Mucosa of rectum (tissue), 2 donors: ENCODE results near the gene FHAD1.
A peak's percentile ranks its signal among the peaks of the same experiment; 100 is the strongest.

Experiments used
- H3K27ac ChIP-seq, 2 donors: one replicate each; pipeline ENCODE4 v1.7.0; 2013; ENCODE audit warnings: inconsistent platforms in 2 of 2, low read depth in 2 of 2, low read length in 2 of 2
- H3K27me3 ChIP-seq, 2 donors: one replicate each; pipeline ENCODE4 v1.7.0; 2013; ENCODE audit warnings: low read length in 2 of 2; ENCODE audit not compliant: control insufficient read depth in 2 of 2, insufficient read depth in 2 of 2
- H3K36me3 ChIP-seq, 2 donors: one replicate each; pipeline ENCODE4 v1.7.0; 2013; ENCODE audit warnings: low read length in 2 of 2; ENCODE audit not compliant: control insufficient read depth in 2 of 2, insufficient read depth in 2 of 2
- H3K4me1 ChIP-seq, 2 donors: one replicate each; pipeline ENCODE4 v1.7.0; 2013; ENCODE audit warnings: low read length in 2 of 2, mild to moderate bottlenecking in 1 of 2; ENCODE audit not compliant: control insufficient read depth in 2 of 2, insufficient read depth in 2 of 2
- H3K4me3 ChIP-seq, 2 donors: one replicate each; pipeline ENCODE4 v1.7.0; 2013; ENCODE audit warnings: low read length in 2 of 2
- H3K9ac ChIP-seq, 2 donors: one replicate each; pipeline ENCODE4 v1.7.0; 2013; ENCODE audit warnings: low read length in 2 of 2, low read depth in 1 of 2, mild to moderate bottlenecking in 1 of 2
- H3K9me3 ChIP-seq, 2 donors: one replicate each; pipeline ENCODE4 v1.7.0; 2013; ENCODE audit warnings: low read length in 2 of 2; ENCODE audit not compliant: control insufficient read depth in 2 of 2
- donor health status: healthy.
- donor health status: Normal muscosa, but diverticular disease.

FHAD1 gene

DNA sequence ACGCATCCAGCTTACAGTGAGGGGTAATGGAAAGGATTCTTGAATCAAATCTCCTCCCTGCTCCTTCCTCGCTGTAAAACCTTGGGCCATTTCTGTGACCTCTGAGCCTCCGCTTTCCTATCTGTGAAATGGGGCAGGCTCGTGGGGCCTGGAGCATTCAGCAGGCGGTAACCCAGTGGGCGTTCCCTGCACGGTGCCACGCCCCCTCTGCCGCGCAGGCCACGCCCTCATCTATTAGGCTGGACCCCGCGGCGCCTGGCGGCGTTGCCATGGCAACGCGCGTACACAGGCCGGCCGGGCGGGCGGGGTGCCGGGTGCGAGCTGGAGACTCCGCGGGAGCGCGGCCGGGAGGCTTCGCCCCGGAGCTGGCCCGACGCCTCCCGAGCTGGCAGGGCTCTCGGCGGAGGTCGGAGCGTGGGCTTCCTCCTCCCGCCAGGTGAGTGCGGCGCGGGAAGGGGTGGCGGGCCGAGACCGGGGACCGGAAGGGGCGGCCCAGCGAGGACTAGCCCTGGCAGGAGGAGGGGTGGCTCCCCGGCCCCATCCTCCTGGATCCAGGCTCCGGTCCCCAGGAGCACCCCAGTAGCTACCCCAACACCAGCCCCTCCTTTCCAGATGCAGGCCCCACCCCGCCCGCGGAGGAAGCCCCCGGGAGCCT lies at the start of gene FHAD1:
TSS of gene FHAD1 (plus strand) at position 264 of the 655 bp plus-strand sequence. CDS start 4,562 bp downstream, outside the sequence.
- Histone ChIP-seq H3K9ac (peak within 1 kb of the TSS in 1 of 2 donors; percentile 44), H3K27ac (peak within 1 kb of the TSS in 1 of 2 donors; percentile 48), H3K4me1 (peaks cover 3 to 6% of the 10 kb centered on the region in 2 donors)

DNA sequence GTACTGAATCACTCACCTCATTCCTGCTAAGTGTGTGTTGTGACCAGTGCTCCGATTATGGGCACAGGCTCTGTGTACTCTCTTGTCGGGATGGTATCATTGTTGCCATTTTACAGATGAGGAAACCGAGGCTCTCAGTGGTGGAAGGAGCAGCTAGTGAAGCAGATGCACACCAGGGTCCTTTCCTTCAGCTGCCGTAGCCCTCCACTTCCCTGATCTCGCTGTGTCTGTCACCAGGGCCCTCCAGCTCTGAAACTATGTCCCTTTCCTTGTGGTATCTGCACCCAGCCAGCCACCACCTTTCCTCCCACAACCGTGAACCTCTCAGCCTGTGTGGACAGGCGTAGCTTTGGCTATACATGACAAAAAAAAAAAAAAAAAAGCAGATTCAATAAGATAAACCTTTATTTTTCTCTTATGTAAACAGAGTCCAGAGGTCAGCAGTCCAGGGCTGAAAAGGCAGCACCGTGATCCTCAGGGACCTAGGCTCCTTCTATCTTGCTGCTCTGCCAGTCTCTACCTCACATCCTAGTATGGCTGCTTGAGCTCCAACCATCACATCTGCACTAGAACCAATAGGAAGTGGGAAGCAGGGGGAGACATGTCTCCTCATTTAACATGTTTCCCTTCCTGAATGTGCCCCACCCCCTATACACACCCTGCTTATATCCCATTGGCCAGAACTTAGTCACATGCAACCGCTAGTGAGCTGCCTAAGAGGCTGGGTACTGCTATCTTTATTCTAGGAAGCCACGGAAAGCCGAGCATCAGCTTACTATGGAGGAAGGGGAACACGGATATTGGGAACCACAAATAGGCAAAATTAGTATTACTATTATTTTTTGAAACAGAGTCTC lies 49.2 kb upstream of the FHAD1 start:
- Histone ChIP-seq H3K9me3 (no peaks in the 10 kb centered on the region), H3K27me3 (no peaks in the 10 kb centered on the region), H3K4me1 (peaks cover 40 to 57% of the 10 kb centered on the region in 2 donors), H3K36me3 (no peaks in the 10 kb centered on the region), H3K27ac (peak overlapping the region; percentile 39 to 80), H3K4me3 (peak overlapping the region; percentile 15 to 46), H3K9ac (peak overlapping the region in 1 of 2 donors; percentile 23)

More for the DNA sequence above, at the start of gene FHAD1:
- Histone ChIP-seq H3K36me3 (no peaks in the 10 kb centered on the region), H3K27me3 (peaks cover 0 to 2% of the 10 kb centered on the region in 2 donors), H3K4me3 (peak within 1 kb of the TSS; percentile 47 to 57), H3K9me3 (no peaks in the 10 kb centered on the region)

DNA sequence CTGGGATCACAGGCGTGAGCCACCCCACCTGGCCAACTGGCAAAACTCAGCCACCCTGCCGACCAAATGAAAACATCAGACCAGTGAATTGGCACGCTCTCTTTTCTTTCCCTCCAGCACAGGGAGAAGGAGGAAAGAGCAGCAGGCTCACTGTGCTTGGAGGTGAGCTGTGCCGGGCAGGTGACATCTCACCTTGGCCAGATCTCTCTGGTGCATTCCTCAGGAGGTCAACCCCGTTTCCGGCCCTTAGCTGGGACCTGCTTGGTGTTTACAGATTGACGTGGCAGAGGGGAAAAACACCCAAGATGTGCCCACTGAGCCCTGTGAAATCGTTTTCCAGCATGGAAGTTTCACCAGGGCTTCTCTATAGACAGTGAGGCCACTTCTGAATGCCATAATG lies 48.3 kb upstream of the FHAD1 start:
- Histone ChIP-seq H3K4me3 (no peak overlapping the region), H3K36me3 (no peaks in the 10 kb centered on the region), H3K9me3 (no peaks in the 10 kb centered on the region), H3K9ac (no peak overlapping the region), H3K4me1 (peaks cover 43 to 60% of the 10 kb centered on the region in 2 donors), H3K27me3 (no peaks in the 10 kb centered on the region), H3K27ac (no peak overlapping the region)

DNA sequence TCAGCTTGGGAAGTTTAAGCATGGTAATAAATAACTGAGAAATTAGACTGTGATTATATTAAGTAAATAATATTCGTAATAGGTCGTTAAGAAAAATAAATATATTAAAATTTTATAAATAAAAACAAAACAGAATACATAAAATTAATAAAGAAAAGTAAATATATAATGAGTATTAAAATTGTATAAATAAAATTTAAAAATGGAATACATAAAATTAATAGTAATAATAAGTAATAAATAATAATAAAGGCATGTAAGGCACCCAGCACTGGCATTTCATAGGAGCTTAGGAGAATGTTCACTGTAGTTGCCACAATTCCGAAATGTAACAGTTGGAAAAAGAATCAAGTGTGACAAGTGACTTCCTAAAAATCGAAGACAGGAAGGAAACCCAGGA lies 45.8 kb upstream of the FHAD1 start:
- Histone ChIP-seq H3K27me3 (no peaks in the 10 kb centered on the region), H3K27ac (peak overlapping the region; percentile 91 to 92), H3K4me1 (peaks cover 42 to 57% of the 10 kb centered on the region in 2 donors), H3K4me3 (peak overlapping the region in 1 of 2 donors; percentile 33), H3K36me3 (no peaks in the 10 kb centered on the region), H3K9ac (peak overlapping the region; percentile 36 to 50), H3K9me3 (no peaks in the 10 kb centered on the region)

DNA sequence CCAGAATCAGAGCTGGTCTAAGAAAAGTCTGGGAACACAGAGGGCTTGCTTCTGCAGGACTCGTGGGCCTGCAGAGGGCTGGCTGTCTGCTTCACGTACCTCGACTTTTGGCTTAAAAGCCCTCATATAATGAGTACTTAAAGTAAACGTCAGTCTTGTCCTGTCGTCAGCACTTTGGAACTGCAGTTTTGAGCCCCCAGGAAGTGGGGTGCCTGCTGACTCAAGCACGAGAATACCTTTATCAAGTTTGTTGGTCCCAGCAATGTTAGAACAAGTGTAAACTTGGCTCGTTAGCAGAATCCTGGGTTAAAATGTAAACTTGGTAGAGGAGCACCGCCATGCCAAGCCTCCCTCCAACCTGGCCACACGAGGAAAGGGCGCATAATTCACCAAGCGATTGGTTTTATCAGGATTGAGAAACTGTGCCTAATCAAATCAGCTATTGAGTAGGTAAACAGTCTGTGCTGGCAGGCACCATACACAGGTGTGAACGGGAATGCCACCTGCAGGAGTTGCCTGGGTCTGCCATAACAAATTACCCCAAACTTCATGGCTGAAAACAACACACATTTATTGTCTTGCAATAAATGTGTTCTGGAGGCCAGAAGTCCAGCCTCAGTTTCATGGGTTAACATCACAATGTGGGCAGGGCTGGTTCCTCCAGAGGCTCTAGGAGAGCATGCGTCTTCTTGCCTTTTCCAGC lies 45.0 kb upstream of the FHAD1 start:
- peaks cover 35 to 52% of the 10 kb centered on the region in 2 donors for H3K4me1 ChIP-seq
- no peaks in the 10 kb centered on the region for H3K9me3 ChIP-seq
- H3K9ac ChIP-seq, result peak overlapping the region; percentile 36 to 50
- H3K27ac ChIP-seq, result peak overlapping the region; percentile 69 to 81
- H3K4me3 ChIP-seq, result peak overlapping the region; percentile 19 to 21
- no peaks in the 10 kb centered on the region for H3K27me3 ChIP-seq
- no peaks in the 10 kb centered on the region for H3K36me3 ChIP-seq

DNA sequence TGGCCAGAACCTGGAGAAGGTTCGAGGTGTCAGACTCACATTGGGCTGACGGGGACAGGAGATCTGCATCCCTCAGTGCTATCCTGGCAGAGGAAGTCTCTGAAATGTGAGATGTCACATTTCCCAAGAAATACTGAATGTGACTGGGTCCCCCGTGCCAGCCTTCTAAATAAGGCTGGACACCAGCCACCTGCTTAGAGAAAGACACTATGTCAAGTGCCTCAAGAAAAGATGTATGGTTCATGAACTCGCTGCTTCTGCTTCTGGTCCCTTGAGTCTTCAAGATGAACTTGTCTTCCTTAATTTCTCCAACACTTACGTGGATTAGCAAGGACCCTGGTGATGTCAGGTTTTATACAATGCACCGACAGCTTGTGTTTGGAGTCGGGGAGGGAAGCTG lies 42.1 kb upstream of the FHAD1 start:
- no peak overlapping the region for H3K27ac ChIP-seq
- peaks cover 22 to 30% of the 10 kb centered on the region in 2 donors for H3K4me1 ChIP-seq
- H3K9me3 ChIP-seq, result no peaks in the 10 kb centered on the region
- no peak overlapping the region for H3K9ac ChIP-seq
- H3K4me3 ChIP-seq, result no peak overlapping the region
- H3K27me3 ChIP-seq, result no peaks in the 10 kb centered on the region
- H3K36me3 ChIP-seq, result no peaks in the 10 kb centered on the region

DNA sequence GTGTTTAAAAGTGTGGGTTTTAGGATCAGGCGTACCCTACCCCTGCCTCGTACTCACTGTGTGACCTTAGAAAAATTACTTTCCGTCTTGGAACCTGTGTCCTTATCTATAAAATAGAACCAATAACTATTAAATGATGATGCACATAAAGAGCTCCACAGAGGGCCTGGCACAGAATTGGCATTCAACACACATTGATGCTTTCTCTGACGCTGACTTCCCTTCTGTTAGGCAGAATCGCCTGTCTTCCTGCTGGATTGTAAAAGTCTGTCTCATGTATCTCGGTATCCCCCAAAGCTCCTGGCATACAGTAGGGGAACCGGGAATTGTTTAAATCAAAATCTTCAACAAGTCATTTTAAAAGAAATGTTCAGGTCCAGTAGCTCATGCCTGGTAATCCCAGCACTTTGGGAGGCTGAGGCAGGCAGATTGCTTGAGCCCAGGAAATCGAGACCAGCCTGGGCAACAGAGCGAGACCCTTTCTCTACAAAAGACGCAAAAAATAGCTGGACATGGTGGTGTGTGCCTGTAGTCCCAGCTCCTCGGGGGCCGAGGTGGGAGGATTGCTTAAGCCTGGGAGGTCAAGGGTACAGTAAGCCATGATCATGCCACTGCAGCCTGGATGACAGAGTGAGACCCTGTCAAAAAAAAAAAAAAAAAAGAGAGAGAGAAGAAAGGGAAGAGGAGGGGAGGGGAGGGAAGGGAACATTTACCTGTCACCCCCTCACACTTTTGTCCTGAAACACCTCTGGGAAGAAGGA lies 41.3 kb upstream of the FHAD1 start:
- no peak overlapping the region for H3K27ac ChIP-seq
- H3K9ac ChIP-seq, result no peak overlapping the region
- H3K4me1 ChIP-seq, result peaks cover 16 to 22% of the 10 kb centered on the region in 2 donors
- H3K27me3 ChIP-seq, result no peaks in the 10 kb centered on the region
- H3K4me3 ChIP-seq, result no peak overlapping the region
- no peaks in the 10 kb centered on the region for H3K9me3 ChIP-seq
- no peaks in the 10 kb centered on the region for H3K36me3 ChIP-seq

DNA sequence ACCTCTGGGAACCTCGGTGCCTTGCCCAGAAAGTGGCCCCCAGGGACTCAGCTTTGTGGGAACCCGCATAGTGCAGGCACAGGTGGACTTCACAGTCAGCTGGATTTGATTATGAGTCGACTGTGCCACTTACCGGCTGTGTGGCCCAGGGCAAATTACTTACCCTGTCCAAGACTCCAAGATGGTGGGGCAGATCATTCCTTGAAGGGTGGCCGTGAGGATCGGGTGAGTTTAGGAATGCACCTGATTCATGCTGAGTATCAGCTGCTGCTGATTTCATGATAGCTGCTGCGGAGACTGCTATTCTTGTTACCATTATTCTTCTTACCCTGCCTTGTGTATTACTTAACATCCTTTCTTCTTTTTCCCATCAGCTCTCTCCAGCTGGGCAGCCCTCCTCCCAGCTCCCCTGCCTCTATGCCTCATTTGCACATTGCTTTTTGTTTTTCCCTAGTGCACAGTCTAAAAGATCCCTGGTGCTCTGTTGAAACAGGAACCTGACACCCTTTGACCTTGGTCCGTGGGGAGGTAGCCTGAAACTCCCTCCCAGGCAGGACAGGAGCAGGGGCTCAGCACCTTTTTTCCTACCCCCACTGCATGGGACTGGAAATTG lies 40.5 kb upstream of the FHAD1 start:
- Histone ChIP-seq H3K27me3 (no peaks in the 10 kb centered on the region), H3K27ac (no peak overlapping the region), H3K4me3 (no peak overlapping the region), H3K9ac (no peak overlapping the region), H3K9me3 (no peaks in the 10 kb centered on the region), H3K4me1 (peaks cover 10 to 16% of the 10 kb centered on the region in 2 donors), H3K36me3 (no peaks in the 10 kb centered on the region)

DNA sequence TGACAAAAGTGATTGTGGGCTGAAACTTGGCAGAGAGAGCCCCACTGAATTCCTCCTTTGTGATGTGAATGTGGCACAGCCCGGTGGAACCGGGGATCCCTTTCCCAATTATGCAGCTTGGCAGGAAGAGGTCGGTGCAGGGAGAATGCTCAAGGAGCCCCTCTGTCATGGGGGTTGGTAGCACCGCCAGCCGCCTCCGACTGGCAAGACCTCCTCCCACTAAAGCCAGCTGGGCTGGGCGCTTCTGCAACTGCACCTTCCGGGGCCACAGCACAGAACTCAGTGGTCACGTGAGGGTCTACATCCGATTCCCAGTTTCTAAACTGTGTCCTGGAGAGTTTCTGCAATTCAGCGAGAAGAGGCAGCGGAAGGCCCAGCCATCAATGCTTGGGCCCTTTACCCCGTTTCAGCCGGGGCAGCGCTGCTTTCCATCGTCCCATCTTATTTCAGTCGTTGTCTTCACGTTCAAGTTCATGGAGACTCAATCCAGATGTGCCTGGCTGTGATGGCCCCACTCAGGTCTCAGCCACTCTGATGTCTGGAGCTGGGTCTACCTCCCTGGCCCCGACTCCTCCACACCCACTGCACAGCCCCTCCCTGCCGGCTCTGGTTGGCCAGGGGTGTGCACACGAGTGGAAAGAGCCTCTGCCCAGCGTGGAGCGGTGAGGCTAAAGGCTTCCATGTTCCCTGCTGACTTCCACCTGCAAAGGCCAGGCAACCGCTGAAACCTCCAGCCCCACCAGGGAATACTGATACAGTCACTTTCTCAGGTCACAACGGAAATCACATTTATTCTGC lies 39.8 kb upstream of the FHAD1 start:
- Histone ChIP-seq H3K27ac (no peak overlapping the region), H3K9ac (no peak overlapping the region), H3K36me3 (no peaks in the 10 kb centered on the region), H3K9me3 (no peaks in the 10 kb centered on the region), H3K27me3 (no peaks in the 10 kb centered on the region), H3K4me3 (no peak overlapping the region), H3K4me1 (peaks cover 6 to 9% of the 10 kb centered on the region in 2 donors)
